Loucy (cell line): ENCODE measurements around the gene INTS1.

ENCODE experiments used
- CTCF ChIP-seq: fragments of 200-600 bp; sonication (generic); conservative IDR thresholded peaks from 2 replicates; pipeline ENCODE4 v1.5.1; 2014; ENCODE audit warnings: mild to moderate bottlenecking, antibody characterized with exemption, low read length
- EZH2phosphoT487 ChIP-seq: fragments of 200-600 bp; IDR thresholded peaks from 2 replicates; pipeline ENCODE4 v1.6.1; 2018; ENCODE audit warnings: antibody characterized with exemption, mild to moderate bottlenecking, moderate library complexity, borderline replicate concordance

GRCh38 chr7:1550005-1550845 lies 46.0 kb upstream of the INTS1 start:
- TF ChIP-seq CTCF (no peak), EZH2phosphoT487 (no peak)
